Suppressor macrophage (primary cell): ENCODE data around the gene LMTK3.
"Not testable (repeated sequence)": the region's sequence is repeated elsewhere in the genome, so short reads cannot be mapped to it uniquely, and the experiment has no call there.

Source experiments
- DNase-seq, 4 experiments: peaks; one replicate each; pipeline ENCODE4 v3.0.0-alpha.2; 2020 to 2022

The LMTK3 gene

DNA sequence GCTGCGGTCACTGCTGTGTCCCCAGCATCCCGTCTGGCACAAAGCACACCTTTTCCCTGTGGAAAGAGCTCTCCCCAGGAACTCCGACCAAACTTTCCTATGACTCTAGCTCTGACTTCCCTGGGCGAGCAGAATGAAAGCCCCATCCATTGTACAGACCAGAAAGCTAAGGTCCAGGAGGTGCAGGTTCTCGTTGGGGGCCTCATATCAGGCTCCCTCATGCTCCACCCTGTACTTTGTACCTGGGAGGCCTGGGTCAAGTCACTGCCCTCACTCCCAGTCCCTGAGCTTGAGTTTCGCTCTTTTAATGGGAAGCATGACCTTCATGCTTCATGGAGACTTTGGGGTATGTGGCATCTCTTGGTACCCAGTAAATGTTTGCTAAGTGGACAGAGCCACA is 24.1 kb downstream of the LMTK3 start:
- DNase-seq = no peak

DNA sequence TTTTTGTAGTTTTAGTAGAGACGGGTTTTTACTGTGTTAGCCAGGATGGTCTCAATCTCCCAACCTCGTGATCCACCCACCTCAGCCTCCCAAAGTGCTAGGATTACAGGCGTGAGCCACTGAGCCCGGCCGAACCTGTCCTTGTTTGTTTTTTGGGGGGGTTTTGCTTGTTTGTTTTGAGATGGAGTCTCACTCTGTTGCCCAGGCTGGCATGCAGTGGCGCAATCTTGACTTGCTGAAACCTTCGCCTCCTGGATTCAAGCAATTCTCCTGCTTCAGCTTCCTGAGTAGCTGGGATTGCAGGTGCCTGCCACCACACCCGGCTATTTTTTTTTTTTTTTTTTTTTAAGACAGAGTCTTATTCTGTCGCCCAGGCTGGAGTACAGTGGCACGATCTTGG is 24.9 kb downstream of the LMTK3 start:
- DNase-seq = not testable (repeated sequence)

DNA sequence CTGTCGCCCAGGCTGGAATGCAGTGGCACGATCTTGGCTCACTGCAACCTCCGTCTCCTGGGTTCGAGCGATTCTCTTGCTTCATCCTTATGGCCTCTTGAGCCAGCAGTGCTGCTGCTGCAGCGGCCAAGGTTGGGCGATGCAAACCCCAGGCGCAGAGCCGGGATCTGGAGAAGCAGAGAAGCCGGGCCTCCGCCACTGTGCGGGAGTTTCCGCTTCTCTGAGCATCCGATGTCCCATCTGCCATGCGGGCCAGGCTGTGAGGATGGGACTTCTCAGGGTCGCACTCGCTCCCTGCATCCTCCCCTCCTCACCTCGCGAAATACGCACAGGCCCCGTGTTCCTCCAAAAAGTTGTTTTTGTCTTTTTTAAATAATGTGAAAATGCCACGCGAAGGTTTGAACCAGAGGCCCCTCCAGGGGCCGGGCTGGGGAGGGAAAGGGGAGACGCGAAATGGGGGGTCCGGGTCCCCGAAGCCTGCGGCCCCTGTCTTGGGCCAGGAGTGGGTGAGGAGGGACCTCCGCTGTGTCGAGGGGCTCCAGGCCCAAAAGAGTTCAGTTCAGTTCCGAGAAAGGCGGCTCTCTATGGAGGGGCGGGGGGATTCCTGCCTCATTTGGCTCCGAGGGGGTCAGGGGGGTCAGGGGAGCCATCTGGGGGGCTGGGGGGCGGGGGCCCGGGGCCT is 26.6 kb downstream of the LMTK3 start:
- no peak for DNase-seq

DNA sequence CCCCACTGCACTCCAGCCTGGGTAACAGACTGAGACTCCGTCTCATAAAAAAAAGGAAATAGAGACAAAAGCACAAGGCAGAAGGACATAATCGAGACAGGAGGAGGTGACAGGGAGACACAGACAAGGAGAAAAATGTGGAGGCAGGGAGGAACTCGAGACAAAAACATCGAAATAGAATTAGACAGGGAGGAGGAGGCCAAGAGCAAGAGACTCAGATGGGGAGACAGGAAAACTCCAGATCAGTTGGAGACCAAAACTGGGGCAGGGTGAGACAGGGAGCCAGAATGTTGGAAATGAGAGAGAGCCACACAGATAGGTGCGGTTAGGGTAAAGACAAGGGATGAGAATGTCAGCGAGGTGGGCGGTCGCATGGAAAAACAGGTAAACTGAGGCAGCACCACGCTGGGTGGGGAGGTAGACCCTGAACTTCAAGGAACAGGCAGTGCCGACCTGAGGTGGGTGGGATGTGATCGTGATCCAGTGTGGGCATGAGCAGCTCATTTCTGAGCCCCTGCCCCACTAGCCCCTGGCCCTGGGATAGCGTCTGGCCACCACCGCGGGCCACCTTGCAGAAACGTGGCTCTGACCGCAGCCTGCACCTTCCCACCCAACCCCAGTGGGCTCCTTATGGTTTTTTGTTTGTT is 27.3 kb downstream of the LMTK3 start:
- no peak for DNase-seq

DNA sequence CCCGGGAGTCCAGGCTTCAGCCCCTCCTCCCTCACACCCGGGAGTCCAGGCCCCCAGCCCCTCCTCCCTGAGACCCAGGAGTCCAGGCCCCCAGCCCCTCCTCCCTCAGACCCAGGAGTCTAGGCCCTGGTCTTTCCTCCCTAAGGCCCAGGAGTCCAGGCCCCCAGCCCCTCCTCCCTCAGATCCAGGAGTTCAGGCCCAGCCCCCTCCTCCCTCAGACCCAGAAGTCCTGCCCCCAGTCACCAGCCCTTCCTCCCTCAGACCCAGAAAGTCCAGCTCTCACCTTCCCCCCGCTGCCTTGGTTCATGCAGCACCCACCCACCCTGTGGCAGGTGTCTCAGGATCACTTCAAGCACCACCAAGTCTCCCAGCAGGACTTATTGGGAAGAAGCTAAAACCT is 28.3 kb downstream of the LMTK3 start:
- DNase-seq = no peak

DNA sequence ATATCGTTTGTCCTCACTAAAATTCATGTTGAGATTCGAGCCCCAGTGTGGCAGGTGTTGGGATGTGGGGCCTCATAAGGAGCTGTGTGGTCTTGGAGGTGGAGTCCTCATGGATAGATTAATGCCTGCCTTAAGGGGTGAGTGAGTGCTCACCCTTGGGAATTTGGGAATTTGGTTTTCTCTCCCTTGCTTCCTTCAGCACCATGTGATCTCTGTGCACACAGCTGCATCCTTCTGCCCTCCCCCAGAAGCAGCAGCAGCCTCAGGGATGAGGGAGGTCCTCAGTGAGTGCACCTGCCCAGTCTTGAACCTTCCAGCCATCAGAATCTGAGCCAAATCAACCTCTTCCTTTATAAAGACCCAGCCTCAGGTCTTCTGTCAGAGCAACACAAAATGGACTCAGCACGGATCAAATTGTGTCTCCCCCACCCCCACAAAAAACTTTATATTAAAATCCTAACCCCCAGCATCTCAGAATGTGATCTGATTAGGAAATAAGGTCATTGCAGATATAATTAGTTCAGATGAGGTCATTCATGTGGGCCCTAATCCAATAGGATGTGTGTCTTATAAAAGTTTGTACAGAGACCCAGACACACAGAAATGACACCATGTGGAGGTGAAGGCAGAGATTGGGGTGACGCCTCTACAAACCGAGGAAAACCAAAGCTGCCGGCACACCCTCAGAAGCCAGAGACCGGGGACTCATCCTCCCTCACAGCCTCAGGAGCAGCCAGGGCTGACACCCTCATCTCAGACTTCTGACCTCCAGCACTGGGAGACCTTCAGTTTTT is 29.6 kb downstream of the LMTK3 start:
- no peak for DNase-seq

DNA sequence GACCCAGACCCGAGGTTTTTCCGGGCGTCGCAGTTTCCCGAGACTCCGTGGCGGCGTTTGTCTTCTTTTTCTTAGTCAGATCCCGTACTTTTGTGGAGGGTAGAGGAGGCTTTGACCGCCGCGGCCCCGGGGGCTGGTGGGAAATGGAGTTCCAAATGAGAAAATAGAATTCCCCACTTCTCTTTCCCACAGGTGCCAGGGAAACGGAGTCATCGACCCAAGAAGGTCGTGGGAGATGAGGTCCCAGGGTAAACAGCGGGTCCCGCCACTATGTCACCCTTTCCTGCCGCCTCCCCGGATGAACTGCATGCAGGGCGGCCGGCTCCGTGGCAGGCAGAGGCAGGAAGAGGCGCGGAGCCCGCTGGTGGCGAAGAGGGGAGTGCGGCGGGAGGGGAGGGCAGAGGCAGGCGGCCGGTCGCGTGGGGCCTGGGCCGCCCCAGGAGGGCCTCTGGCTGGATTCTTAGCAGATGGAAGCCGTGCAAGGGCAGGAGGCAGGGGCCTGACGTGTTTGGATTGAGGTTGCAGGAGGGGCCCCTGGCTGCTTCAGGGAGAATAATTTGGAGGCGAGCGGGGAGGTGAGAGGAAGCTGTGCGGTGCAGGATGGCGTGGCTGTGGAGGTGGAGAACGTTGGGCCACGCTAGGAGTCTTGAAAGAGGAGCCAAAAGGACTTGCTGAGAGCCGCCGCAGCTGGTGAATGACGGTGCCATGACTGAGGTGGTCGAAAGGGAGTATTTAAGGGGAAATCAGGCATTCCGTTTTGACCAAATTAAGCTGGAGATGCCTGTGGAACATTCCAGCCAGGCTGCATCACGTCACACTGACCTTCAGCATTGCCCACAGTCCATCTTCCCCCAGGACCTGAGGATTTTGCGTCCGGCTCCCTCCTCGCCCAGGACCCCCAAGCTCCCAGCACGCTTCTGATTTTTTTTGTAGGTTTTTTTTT is 30.8 kb downstream of the LMTK3 start:
- peak; percentile 29 to 70 (median 50) for DNase-seq

DNA sequence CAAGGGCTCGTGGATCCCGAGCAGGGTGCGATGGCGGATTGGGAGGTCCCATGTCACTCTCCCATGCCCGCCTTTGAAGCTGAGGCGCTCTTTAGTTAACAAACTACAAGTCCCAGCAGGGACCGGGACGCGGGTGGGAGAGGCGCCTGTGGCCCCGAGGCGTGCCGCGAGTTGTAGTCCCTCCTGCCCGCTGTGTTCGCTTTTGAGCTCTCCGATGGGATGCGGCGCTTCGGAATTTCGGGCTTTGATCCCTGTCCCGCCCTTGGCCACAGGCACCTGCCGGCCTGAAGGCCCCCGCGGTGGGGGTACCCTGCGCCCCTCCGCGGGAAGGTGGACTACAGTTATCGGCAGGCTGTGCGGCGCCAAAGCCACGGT is 31.5 kb downstream of the LMTK3 start:
- DNase-seq = peak; percentile 28 to 58 (median 40)

DNA sequence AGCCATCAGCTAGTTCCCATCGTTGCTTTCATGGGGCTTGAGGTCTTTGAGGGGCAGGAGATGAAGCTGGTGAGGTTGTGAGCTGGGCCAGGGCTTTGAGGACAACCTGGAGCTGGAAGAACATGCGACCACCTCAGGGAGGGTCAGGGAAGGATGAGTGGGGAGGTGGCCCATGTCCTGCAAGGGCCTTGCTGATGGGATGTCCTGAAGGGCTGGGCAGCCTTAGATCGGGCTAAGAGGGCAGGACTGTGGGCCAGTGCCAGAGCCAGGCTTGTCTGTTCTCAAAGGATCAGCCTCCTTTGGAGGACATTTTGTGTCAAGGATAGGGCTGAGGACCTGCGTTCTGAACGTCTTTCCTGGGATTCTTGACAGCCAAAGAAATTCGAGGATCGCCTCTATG is 31.9 kb downstream of the LMTK3 start:
- no peak for DNase-seq

DNA sequence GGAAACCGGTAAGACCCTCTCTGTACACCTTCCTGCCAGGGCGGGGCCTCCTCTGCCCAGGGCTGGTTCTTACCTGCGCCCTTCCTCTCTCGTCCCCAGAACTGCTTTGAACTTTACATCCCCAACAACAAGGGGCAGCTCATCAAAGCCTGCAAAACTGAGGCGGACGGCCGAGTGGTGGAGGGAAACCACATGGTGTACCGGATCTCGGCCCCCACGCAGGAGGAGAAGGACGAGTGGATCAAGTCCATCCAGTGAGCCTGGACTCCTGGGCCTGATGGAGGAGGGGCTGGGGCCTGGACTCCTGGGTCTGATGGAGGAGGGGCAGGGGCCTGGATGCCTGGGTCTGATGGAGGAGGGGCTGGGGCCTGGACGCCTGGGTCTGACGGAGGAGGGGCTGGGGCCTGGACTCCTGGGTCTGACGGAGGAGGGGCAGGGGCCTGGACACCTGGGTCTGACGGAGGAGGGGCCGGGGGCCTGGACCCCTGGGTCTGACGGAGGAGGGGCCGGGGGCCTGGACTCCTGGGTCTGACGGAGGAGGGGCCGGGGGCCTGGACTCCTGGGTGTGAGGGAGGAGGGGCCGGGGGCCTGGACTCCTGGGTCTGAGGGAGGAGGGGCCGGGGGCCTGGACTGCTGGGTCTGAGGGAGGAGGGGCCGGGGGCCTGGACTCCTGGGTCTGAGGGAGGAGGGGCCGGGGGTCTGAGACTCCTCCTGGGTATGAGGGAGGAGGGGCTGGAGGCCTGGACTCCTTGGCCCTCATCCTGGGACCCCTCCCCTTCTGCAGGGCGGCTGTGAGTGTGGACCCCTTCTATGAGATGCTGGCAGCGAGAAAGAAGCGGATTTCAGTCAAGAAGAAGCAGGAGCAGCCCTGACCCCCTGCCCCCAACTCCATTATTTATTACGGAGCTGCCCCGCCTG is 33.0 kb downstream of the LMTK3 start:
- DNase-seq = no peak

DNA sequence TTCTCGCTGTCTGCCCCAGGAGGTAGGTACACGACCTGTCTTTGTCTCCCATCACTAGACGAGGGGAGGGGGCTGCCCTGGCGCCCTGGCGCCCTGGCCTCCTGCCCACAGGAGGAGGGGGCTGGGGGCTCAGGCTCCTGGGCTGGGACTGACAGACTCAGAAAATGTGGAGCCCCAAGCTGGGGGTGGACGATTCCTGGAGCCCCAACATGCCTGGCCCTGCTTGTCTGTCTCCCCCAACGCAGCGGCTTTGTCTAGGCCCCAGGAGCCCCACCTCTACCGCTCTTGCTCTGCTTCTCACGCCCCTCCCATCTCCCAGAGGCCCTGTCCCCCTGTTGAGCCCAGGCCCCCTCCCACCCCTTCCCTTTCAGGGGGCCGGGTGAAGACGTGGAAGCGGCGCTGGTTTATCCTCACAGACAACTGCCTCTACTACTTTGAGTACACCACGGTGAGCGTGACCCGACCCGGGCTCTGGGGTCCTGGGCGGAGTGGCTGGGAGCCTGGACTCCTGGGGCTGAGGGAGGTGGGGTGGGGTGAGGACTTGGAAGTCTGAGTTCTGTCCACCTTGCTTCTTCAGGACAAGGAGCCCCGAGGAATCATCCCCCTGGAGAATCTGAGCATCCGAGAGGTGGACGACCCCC is 33.8 kb downstream of the LMTK3 start:
- no peak for DNase-seq

DNA sequence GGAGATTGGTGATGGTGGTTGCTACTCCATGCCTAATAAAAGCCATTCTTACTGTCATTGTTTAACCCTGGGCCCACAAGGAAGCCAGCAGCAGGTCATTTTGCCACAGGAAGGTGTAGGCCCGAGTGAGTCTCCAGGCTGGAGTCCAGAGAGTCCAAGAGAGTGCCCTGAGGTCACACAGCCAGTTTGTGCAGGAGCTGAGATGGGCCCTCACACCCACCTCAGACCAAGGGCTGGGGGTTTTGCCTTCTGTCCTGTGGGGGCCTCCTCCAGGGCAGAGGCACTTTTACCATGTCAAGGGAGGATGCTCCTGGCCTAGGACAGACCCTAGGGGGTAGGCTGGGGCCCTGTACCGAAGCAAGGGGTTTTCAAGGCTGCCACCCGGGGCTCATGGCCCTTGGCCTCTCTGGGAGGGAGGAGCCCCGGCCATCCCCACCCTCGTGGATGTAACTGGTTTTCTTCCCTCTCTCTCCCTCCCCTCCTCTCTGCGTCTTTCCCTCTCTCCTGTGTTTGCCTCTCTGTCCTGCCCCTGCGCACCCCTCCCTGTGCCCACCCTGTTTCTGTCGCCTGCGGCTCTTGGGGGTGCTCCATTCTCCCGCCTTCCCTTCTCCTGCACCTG is 34.5 kb downstream of the LMTK3 start:
- no peak for DNase-seq

DNA sequence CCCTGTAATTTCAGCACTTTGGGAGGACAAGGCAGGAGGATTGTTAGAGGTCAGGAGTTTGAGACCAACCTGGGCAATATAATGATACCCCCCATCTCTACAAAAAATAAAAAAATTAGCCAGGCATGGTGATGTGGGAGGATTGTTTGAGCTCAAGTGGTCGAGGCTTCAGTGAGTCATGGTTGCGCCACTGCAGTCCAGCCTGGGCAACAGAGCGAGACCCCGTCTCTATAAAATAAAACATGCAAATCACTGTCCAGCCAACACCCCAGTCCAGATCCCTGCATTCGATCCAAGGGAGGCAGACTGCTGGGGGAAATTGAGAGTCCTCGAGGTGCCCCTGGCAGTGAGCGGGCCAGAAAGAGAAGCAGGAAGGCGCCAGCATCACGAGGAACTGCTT is 35.5 kb downstream of the LMTK3 start:
- DNase-seq = no peak

DNA sequence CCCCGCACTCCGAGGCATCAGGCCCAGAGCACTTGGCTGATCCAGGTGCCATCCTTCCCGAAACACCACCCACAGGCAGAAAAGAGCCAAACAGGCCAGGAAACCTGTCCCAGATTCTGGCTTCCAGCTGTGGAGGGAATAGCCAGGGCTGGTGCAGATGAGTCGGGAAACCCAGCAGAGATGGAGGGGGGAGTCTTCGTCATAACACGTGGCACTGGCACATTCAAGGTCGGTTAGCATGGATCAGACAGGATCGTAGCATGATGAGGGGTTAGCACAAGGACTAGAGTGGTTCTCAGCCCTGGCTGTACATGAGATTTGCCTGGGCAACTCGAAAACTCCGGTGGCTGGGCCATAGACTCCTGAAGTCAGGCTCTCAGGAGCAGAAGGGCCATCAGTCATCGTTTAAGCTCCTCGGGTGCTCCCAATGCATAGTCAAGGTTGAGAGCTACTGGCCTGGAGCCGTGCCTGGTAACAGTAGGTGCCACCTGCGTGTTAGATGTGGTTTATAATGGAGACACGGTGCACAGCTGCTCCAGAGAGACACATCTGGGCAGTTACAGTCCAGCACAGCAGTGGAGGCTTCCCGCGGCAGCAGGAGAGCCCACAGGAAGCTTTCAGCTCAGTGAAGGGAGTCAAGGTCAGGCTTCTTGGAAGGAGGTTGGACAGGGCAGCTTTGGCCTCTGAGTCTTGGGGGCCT is 36.1 kb downstream of the LMTK3 start:
- DNase-seq = no peak

DNA sequence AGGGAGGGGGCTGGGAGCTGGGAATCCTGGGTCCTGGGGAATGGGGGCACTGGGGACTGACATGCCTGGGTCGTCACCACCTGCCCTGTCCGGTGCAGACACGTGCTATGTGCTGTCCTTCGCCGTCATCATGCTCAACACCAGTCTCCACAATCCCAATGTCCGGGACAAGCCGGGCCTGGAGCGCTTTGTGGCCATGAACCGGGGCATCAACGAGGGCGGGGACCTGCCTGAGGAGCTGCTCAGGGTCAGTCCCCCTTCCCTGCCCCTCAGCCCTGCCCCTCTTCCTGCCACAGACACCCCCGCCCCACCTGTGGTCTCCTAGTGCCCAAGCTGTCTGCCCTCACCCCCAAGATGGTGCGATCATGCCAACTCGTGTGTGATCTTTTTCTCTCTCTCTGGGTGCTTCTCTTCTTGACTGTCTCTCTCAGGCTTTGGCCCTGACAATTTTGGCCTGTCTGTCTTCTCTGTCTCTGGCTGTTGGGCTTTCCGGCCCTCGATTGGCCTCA is 37.5 kb downstream of the LMTK3 start:
- DNase-seq = no peak

DNA sequence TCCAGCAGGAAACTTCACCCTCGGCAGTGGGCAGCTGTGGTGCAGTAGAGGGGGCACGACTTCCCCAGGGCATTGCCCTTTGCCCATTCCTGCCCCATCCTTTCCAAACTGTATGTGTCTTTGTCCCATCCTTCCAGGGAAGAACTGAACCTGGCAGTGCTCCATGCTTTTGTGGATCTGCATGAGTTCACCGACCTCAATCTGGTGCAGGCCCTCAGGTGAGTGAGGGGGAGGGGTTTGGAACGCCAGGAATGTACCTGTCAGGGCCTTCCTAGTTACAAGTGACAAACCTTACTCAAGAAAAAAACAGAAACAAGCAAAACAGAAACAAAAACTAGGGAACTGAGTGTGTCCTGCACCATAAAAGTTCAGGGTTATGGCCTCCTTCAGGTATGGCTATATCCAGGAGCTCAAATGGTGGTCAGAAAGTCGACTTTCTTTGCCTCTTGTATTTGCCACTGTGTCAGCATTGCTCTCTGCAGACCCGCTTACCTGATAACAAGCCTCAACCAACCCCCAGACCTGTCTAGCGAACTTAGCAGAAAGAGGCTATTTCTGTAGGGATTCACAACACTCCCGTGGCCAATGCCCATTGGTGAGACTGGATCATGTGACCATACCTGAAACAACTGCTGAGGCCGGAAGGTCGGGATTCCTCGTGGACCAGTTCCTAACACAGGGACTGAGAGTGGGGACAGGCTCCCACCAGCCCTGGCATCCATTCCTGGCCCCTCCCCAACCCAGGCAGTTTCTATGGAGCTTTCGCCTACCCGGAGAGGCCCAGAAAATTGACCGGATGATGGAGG is 38.3 kb downstream of the LMTK3 start:
- no peak for DNase-seq

DNA sequence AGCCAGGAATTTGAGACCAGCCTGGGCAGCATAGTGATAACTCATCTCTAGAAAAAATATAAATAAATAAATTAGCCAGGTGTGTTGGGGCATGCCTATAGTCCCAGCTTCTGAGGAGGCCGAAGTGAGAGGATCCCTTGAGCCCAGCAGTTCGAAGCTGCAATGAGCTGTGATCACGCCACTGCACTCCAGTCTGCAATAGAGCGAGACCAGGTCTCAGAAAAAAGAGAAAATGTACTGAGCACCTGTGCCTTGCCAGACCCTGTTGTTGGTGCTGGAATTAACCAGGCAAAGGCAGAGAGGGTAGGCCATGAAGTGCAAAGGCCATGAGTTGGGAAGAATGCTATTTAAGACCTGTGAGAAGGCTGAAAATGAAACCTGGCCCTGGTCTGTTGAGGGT is 39.8 kb downstream of the LMTK3 start:
- DNase-seq = no peak

DNA sequence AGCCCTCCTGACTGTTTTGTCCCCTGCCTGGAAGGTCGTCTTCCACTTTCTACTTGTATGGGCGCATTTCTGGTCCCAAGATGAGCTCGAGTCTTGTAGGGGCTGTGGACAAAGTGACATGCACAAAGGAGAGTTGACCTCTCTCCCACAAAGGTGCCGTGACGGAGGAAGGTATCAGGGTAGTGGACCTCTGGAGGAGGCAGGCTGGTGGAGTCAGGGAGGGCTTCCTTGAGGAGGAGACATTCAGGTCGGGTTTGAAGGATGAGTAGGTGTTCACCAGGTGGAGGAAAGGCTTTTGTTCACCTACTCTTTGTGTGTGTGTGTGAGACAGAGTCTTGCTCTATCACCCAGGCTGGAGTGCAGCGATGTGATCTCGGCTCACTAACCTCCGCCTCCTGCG is 40.8 kb downstream of the LMTK3 start:
- no peak for DNase-seq
